Spleen (tissue), 11 donors: ENCODE data around the gene MFN2. TPM values are rescaled to one million over a fixed set of nuclear protein-coding genes. Genes with fewer than 3 reads are reported as not detected.

Experiments used
- DNase-seq: peaks from one replicate; pipeline ENCODE4 v3.0.0-alpha.2; 2020
- H3K27ac ChIP-seq, 8 donors: fragments of 200-600 bp; sonication (generic) in 7 of 8; 1 replicate in 4 of 8; 2 replicates in 4 of 8; pipeline versions ENCODE4 v1.5.0 to v1.8.0; 2016 to 2021; ENCODE audit warnings: inconsistent platforms in 4 of 8, mild to moderate bottlenecking in 4 of 8, moderate library complexity in 1 of 8
- H3K27me3 ChIP-seq, 7 donors: fragments of 200-600 bp; sonication (generic) in 6 of 7; replicated peaks in 1 of 7; 1 replicate in 4 of 7; 2 replicates in 3 of 7; pipeline versions ENCODE4 v1.5.0 to v1.8.0; 2016 to 2021; ENCODE audit warnings: inconsistent platforms in 3 of 7, mild to moderate bottlenecking in 1 of 7
- H3K36me3 ChIP-seq, 6 donors: fragments of 200-600 bp; sonication (generic) in 5 of 6; 1 replicate in 4 of 6; 2 replicates in 2 of 6; pipeline versions ENCODE4 v1.5.0 to v1.8.0; 2016 to 2021; ENCODE audit warnings: inconsistent platforms in 2 of 6
- H3K4me1 ChIP-seq, 6 donors: fragments of 200-600 bp; sonication (generic) in 5 of 6; 1 replicate in 3 of 6; 2 replicates in 3 of 6; pipeline versions ENCODE4 v1.5.0 to v1.8.0; 2016 to 2021; ENCODE audit warnings: inconsistent platforms in 3 of 6
- H3K4me3 ChIP-seq, 8 donors: fragments of 200-600 bp; sonication (generic) in 7 of 8; 1 replicate in 4 of 8; 2 replicates in 4 of 8; pipeline versions ENCODE4 v1.5.0 to v1.8.0; 2016 to 2021; ENCODE audit warnings: inconsistent platforms in 4 of 8, mild to moderate bottlenecking in 4 of 8, moderate library complexity in 2 of 8
- H3K9me3 ChIP-seq, 8 donors: fragments of 200-600 bp; sonication (generic) in 7 of 8; 1 replicate in 4 of 8; 2 replicates in 4 of 8; pipeline versions ENCODE4 v1.5.0 to v1.8.0; 2016 to 2021; ENCODE audit warnings: inconsistent platforms in 4 of 8
- POLR2A ChIP-seq, 3 donors: fragments of 450-650 bp; IDR thresholded peaks; one replicate each; pipeline ENCODE4 v1.5.1; 2017; ENCODE audit warnings: antibody characterized with exemption in 3 of 3, mild to moderate bottlenecking in 1 of 3
- POLR2AphosphoS5 ChIP-seq, 3 donors: sonication (generic); formaldehyde crosslinking; IDR thresholded peaks; one replicate each; pipeline ENCODE4 v1.5.1; 2017; ENCODE audit warnings: antibody characterized with exemption in 3 of 3
- WGBS, 5 donors: extraction: QIAGEN DNeasy Blood & Tissue Kit in 3 of 5; methylation state at CpG; one replicate each; pipeline versions ENCODE4 v1.1.5 to v1.1.7; 2013 to 2018; 5-methylcytosine and 5-hydroxymethylcytosine counted together
- intact Hi-C: fragments of 100-400 bp; cut with DNase I; formaldehyde crosslinking; loops from one replicate; pipeline ENCODE4 v1.15.0; 2023; ENCODE audit warnings: low total_unique reads
- polyA plus RNA-seq, 3 donors: library from polyadenylated mRNA; stranded (reverse); fragments of 200-250 nt; gene quantifications; one replicate each; pipeline ENCODE4 v1.2.1, GENCODE V29; 2013
- total RNA-seq, 7 donors: library from RNA; depleted of rRNA in 3 of 7; stranded (reverse); fragments of >200 nt in 3 of 7; fragmentation: NEBNext Ultra II Directional in 4 of 7; extraction: Animal tissue kit (Norgen Biotek cat#: 25700) in 4 of 7; gene quantifications; one replicate each; pipeline versions ENCODE4 v1.1.0 to v1.2.1, GENCODE V29; 2016 to 2021
- TF ChIP-seq, protein P1 (sequence below), 11 experiments: fragments of 200-600 bp in 7 of 11; fragments of 450-650 bp in 4 of 11; sonication (generic) in 4 of 11; IDR thresholded peaks in 8 of 11; conservative IDR thresholded peaks in 3 of 11; 1 replicate in 7 of 11; 2 replicates in 4 of 11; pipeline versions ENCODE4 v1.4.0 to v1.8.0; 2016 to 2021; ENCODE audit warnings: antibody characterized with exemption in 11 of 11, inconsistent platforms in 4 of 11, mild to moderate bottlenecking in 1 of 11
- donor health status: healthy with polysubstance abuse.
- donor health status: DM: no; HTN: no; CAD: no; lungs with moderate emphysema.
- donor health status: DM: no; HTN: no; CAD: no.
- donor health status: Bipolar disorder and iron deficiency.
- donor health status: healthy.
- donor health status: DM: no; HTN: no; CAD: no.
- donor health status: DM: yes; HTN: yes; CAD: no.

Gene MFN2
- total and polyA plus RNA-seq, 10 donors = 14.8 to 69.6 (median 60.5) TPM

DNA sequence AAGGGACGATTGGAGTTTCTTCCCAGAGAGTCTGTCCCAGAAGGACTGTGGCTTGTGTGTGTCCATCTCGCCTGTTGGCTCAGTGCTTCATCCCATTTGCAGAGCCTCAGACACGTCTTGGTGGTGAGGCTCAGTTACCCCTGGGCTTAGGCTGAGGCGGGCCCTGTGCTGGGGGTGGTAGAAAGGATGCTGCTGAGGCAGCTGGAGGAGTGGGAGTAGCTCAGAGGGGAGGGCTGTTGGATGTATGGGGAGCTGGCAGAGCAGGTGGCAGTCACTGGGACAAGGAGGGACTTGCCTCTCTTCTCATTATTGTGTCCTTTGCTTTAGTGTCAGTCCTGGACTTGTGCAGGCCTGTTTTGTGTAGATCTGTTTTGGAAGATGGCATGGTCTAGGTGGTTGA lies 31.8 kb downstream of the MFN2 start:
- H3K27me3 ChIP-seq = no peaks in the 10 kb centered on the region
- H3K9me3 ChIP-seq = no peaks in the 10 kb centered on the region
- no peak for DNase-seq
- intact Hi-C loops = no loop called here
- TF ChIP-seq, protein P1, sequence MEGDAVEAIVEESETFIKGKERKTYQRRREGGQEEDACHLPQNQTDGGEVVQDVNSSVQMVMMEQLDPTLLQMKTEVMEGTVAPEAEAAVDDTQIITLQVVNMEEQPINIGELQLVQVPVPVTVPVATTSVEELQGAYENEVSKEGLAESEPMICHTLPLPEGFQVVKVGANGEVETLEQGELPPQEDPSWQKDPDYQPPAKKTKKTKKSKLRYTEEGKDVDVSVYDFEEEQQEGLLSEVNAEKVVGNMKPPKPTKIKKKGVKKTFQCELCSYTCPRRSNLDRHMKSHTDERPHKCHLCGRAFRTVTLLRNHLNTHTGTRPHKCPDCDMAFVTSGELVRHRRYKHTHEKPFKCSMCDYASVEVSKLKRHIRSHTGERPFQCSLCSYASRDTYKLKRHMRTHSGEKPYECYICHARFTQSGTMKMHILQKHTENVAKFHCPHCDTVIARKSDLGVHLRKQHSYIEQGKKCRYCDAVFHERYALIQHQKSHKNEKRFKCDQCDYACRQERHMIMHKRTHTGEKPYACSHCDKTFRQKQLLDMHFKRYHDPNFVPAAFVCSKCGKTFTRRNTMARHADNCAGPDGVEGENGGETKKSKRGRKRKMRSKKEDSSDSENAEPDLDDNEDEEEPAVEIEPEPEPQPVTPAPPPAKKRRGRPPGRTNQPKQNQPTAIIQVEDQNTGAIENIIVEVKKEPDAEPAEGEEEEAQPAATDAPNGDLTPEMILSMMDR (IDR thresholded peaks at IDR 0.05 in 8 of 11, conservative IDR thresholded peaks at IDR 0.05 in 3 of 11) = no peak
- TF ChIP-seq POLR2A (IDR thresholded peaks at IDR 0.05) (no peak), POLR2AphosphoS5 (IDR thresholded peaks at IDR 0.05) (no peak)
- WGBS, 5 donors = 90 to 100% (median 94%) methylated on average over 4 of the region's 4 CpGs
- peaks cover 0 to 80% (median 52%) of the 10 kb centered on the region in 6 donors for H3K36me3 ChIP-seq
- no peak overlapping the region for H3K4me3 ChIP-seq
- H3K27ac ChIP-seq = no peak overlapping the region
- peaks cover 0 to 24% (median 8%) of the 10 kb centered on the region in 6 donors for H3K4me1 ChIP-seq

DNA sequence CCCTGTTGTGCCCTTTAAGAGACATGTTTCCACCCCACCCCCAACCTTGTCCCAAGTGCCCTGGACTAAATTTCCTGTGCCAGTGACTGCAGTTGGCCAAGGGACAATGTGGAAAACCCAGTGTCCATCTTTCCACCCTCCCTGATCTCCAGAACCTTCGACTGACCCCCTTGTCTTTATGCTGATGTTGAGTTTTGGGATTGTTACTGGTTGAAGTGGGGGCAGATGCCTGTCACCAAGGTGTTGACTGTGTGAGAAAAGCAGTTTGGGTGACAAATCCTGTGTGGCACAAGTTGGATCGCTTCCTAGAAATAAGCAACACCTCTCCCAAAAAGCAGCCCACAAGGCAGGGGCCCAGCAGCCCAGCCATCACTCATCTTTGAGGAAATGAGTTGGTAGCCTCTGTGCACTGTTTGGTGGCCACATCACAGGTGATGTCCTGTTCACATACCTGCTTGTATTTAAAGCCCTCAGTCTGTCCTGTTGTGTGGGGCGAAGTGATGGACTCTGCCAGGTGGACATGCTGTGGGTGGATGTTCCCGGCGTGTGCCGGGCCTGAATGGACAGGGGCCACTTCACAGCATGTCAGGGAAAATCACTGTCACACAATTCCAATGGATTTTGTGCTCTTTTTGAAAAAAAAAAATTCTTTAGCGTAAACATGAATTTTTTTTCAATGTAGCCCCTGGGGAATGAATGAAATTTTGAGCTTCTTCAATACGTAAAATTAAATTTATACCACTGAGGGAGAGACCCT lies 32.5 kb downstream of the MFN2 start:
- Histone ChIP-seq H3K4me1 (peaks cover 0 to 24% (median 8%) of the 10 kb centered on the region in 6 donors), H3K4me3 (no peak overlapping the region), H3K27ac (peak overlapping the region in 5 of 8 donors; percentile 2 to 67 (median 29)), H3K9me3 (no peaks in the 10 kb centered on the region), H3K27me3 (no peaks in the 10 kb centered on the region), H3K36me3 (peaks cover 0 to 72% (median 45%) of the 10 kb centered on the region in 6 donors)
- intact Hi-C loops = no loop called here
- TF ChIP-seq POLR2AphosphoS5 (IDR thresholded peaks at IDR 0.05) (no peak), POLR2A (IDR thresholded peaks at IDR 0.05) (no peak)
- TF ChIP-seq, protein P1 (IDR thresholded peaks at IDR 0.05 in 8 of 11, conservative IDR thresholded peaks at IDR 0.05 in 3 of 11) = no peak
- DNase-seq = no peak
- WGBS, 5 donors = 86 to 96% (median 94%) methylated on average over 8 of the region's 8 CpGs

DNA sequence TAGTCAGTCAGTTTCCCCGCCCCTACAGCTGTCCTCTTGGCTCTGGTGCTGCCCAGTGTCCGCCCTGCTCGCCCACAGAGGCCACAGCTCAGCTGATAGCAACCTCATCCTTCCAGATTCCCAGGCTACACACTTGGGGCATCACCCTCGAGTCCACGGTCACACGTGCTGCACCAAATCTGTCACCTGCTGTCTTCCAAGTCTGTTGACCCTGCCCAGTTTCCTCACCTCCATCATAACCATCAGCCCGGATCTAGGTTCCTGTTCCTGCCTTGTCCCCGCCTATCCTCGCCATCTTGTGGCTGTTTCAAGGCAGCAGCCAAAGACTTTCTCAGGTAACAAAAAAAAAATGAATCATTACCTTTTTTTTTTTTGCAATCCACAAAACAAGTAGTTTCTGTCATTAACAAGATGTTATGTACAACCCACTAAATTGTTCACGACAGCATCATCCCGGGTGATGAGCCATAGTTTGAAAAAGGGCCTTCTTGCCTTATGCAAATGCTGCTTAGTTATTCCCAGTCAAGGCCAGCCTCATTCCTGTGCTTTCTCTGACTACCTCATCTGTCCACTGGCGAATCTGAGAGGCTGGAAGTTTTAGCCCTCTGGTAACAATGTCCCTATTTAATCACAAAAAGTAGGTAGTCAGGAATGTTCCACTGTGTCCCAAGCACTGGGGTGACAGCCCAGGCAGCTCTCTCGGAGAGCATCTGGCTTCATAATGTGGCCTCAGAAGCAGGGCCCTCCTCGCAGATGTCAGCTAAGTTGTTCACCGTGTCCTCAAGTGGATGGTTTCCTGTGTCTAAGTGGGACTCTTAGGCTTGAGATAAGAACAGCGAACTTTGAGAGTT lies 34.1 kb downstream of the MFN2 start:
- no peaks in the 10 kb centered on the region for H3K9me3 ChIP-seq
- no peaks in the 10 kb centered on the region for H3K27me3 ChIP-seq
- H3K27ac ChIP-seq = peak overlapping the region in 7 of 8 donors; percentile 34 to 67 (median 57)
- H3K4me3 ChIP-seq = no peak overlapping the region
- TF ChIP-seq POLR2A (IDR thresholded peaks at IDR 0.05) (no peak), POLR2AphosphoS5 (IDR thresholded peaks at IDR 0.05) (peak in 2 of 3 donors; percentile 26 to 46)
- TF ChIP-seq, protein P1 (IDR thresholded peaks at IDR 0.05 in 8 of 11, conservative IDR thresholded peaks at IDR 0.05 in 3 of 11) = no peak
- peaks cover 0 to 32% (median 12%) of the 10 kb centered on the region in 6 donors for H3K4me1 ChIP-seq
- no peak for DNase-seq
- H3K36me3 ChIP-seq = peaks cover 0 to 56% (median 38%) of the 10 kb centered on the region in 6 donors
- intact Hi-C loops = no loop called here
- 65 to 78% (median 69%) methylated on average over 16 of the region's 16 CpGs for WGBS, 5 donors
